IPS DF 4.7 (cell line): ENCODE results near the gene FUT4.
"Not testable (repeated sequence)": the region's sequence is repeated elsewhere in the genome, so short reads cannot be mapped to it uniquely, and the experiment has no call there.

Source experiments
- DNase-seq: peaks from one replicate; pipeline ENCODE4 v3.0.0-alpha.2; 2013; ENCODE audit warnings: low spot score; ENCODE audit errors: extremely low read depth

The FUT4 gene

DNA sequence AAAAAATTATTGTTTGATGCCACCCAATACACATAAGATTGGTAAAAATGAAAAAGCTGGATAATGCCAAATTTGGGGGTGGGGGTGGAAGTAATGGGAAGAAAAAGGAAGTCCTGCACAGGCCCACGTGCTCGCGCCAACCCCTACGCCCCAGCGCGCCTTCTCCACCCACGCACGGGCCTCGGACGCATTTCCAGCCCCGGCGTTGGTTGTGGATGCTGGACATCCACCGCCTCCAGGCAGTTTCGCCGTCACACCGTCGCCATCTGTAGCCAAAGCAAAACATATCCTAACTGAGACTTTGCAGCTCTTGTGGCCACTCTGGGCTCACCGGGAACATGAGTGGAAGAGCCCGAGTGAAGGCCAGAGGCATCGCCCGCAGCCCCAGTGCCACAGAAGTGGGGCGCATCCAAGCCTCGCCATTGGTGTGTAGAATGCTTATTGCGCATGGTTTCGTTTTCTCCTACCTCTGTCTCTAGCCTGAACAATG is 23.5 kb downstream of the FUT4 start, which contains the start of gene PIWIL4:
PIWIL4 (plus strand) TSS at position 188 of the 490 bp plus-strand sequence; CDS start at position 339, 151 bp downstream.
- DNase-seq: no peak

DNA sequence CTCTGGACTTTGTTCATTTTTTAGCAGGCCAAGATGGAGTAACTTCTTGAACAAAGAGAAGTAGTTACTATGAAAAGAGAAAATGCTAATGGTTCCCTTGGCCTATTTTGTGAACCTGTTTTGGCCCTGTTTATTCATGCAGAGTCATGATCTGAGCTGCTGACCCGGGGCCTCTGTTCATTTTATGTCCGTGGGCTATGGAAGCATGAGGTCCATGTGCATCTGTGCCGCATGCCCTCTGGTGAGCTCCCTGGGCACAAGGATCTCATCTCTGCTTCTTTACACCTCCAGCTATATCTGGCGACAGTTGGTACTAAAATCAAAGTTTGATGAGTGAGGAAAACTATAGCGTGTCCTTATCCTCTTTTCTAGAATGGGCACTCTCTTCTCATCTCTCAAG is 24.5 kb downstream of the FUT4 start:
- DNase-seq: no peak

DNA sequence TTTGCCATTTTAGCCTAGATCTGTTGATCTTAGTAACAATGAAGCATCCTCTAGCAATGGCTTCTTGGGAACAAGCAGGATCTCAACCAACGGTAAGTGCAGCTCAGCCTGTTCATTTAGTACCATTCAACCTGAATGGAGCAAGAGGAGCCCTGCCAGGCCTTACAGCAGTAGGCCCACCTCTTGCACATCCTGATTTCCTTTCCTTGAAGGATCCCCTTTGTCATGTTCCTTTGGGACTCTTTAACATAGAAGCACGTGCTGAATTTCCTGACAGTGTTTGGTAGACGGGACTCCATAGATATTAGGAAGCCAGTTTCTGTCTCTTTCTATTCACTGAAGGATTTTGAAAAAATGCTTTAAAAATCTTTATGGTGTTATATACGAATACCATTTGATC is 25.0 kb downstream of the FUT4 start:
- DNase-seq: no peak

DNA sequence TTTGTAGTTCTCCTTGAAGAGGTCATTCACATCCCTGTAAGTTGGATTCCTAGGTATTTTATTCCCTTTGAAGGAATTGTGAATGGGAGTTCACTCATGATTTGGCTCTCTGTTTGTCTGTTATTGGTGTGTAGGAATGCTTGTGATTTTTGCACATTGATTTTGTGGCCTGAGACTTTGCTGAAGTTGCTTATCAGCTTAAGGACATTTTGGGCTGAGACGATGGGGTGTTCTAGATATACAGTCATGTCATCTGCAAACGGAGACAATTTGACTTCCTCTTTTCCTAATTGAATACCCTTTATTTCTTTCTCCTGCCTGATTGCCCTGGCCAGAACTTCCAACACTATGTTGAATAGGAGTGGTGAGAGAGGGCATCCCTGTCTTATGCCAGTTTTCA is 29.3 kb downstream of the FUT4 start:
- not testable (repeated sequence) for DNase-seq

DNA sequence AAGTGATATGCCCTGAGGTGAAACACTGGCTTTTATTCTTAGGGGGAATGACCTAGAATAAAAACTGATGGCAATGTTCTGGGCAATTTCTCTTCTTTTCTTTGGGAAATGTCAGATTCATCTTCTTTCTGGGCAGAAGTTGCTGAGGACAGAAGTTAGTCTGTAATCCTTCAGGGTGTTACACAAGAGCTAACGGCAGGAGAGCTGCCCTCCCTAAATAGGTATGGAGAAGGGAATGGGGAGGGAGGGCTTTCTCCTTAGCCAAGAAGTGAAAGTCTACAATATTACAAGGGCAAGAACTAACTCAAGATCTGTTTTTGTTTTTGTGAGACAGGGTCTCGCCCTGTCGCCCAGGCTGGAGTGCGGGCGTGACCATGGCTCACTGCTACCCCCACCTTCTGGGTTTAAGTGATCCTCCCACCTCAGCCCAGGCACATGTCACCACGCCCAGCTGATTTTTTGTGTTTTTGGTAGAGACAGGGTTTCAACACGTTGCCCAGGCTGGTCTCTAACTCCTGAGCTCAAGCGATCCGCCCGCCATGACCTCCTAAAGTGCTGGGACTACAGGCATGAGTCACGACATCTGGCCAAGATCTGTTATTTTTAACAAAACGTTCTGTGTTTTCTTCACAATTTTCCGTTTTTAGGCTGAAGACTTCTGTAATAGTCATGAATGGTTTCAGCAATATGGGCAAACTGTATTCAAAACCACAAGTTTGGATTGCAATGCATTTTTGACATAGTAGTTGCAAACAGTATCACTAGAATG is 30.7 kb downstream of the FUT4 start:
- DNase-seq: no peak

DNA sequence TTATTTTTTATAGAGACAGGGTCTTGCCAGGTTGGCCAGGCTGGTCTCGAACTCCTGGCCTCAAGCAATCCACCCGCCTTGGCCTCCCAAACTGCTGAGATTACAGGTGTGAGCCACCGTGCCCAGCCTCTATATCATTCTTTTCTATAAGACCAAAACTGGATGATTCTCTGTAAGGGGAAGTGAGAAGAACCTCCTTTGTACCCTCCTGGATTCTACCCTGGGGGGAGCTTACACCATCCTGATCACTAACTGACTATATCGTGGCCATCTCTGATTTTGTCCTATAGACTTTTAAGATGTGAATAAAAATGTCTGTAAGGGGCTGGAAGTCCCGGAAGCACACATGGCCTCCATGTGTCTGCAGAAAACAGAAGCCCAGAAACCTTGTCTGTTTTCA is 32.6 kb downstream of the FUT4 start:
- DNase-seq: no peak

DNA sequence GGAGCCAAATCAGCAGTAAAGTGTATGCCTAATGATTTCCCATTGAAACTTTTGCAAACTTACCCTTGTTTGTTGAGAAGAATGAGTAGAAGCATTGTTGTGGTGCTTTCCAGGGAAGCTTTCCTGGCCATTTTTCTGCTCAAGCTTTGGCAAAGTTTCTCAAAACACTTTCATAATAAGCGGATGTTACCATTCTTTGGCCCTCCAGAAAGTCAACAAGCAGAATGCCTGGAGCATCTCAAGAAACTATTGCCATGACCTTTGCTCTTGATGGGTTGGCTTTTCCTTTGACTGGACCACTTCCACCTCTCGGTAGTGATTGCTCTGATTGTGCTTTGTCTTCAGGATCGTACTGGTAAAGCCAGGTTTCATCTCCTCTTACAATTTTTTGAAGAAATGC is 34.1 kb downstream of the FUT4 start:
- DNase-seq: no peak

DNA sequence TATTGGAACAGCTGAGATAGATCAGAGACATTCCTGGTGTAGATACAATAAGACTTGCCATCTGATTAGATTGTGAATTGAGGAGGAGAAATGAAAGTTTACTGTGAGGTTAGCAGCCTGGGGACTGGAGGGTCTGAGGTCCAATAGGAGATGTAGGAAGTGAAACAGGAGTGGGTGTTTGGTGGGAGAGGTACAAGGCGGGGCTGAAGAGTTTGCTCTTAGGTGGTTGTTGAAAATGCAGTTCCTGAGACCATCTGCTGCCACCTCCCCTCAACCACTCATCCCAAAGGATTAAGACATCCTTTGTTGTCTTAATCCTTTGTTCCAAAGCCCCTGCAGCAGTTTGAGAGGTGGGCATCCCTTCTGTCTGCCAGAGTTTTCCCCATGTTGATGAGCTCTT is 38.2 kb downstream of the FUT4 start:
- DNase-seq: no peak

DNA sequence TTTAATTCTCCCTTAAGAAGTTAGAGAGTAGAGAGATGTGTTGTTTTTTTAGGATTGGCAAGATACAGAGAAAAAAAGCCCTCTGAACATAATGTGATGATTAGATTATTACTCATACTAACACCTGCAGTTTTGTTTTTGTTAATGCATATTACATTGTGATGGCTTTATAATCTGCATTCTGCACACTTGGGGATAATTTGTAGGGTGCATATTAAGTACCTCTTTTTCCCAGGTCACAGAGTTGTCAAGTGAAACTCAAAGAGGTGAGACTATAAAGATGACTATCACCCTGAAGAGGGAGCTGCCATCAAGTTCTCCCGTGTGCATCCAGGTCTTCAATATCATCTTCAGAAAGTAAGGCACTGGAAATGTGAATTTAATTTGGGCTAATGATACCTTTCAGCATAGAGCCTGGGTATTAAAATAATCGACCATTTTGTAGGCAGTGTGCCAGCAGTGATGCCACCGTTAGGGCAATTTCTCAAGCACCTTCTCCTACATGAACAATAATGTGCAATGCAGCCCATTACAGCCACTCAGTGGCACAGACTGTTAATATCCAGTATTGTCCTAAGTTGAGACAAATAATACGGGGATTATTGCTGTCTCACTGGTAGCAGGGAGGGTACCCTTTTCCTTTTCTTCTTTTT is 39.6 kb downstream of the FUT4 start:
- no peak for DNase-seq

DNA sequence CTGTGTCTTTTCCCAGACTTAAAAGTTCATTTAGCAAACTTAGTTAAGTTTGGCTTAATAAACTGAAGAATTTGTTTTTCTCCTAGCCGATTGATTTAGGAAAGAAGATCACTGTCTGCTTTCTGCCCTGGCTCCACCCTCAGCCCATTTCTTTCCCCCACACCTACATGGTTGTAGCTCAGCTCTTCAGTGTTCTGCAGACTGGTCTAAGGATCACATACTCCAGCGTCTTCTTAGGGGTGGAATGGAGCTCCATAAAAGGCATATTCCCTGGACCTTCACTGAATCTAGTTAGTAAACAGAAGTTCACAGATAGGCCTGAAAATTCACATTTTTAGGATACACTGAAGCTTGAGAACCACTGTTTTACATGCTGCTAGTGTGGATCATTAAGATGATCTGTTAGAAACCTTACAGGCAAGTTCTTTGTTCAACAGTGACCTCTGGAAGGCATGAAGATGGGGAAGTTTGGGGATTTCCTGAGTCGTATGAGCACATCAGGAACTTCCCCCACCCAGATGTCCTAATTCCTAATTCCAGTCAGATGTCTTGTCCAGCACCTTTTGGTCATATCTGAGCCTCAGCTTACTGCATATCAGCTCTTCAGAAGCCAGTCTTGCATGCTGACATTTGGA is 40.3 kb downstream of the FUT4 start:
- no peak for DNase-seq

DNA sequence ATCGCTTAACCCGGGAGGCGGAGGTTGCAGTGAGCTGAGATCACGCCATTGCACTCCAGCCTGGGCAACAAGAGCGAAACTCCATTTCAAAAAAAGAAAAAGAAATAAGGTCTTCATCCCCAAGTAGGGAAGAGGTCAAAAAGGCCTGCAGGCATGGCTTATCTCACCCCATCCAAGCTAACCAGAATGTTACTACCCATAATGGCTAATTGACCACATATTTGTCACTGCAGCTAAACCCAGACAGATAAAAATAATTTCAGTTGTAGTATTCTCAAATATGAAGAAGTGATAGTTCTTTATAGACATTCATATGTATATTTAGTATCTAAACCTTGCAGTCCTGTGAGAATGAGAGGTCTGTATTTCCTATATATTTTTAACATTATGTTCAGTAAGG is 41.3 kb downstream of the FUT4 start:
- DNase-seq: no peak

DNA sequence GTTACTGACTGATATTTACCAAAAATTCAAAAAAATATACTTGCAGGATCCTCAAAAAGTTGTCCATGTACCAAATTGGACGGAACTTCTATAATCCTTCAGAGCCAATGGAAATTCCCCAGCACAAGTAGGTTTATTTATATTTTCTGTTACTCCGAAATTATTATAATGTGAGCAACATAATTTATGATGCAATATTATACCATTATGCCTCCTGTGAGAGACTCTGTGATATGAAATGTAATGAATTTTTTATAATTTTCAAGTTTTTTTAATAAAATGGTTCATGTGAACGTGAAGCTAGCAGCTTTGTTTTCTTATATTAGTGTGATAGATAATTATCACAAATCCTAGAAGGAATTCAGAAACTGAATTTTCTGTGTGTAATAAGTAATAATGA is 41.7 kb downstream of the FUT4 start:
- DNase-seq: no peak

DNA sequence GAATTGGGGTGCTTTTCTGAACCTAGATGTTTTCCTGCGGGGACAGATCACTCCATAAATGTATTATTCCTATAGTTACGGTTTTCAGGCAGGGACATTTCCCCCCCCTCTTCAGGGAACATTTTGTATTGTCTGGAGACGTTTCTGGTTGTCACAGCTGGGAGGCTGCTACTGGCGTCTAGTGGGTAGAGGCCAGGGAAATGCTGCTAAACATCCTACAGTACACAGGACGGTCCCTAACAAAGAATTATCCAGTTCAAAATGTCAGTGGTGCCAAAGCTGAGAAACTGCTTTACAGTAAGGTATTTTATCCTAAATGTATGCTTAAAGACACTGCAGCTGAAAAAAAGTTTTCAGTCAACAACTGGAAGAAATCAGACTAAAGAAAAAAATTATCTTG is 42.8 kb downstream of the FUT4 start:
- DNase-seq: no peak

DNA sequence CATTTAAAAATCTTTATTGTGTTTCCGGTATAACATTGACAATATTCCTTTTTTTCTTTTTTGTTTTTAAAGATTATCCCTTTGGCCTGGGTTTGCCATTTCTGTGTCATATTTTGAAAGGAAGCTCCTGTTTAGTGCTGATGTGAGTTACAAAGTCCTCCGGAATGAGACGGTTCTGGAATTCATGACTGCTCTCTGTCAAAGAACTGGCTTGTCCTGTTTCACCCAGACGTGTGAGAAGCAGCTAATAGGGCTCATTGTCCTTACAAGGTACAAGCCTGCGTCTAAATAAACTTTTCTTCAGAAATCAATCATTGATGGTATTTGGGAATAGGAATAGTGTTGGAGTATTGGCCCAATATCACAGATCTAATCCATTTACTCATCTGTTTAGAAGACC is 43.3 kb downstream of the FUT4 start:
- no peak for DNase-seq

DNA sequence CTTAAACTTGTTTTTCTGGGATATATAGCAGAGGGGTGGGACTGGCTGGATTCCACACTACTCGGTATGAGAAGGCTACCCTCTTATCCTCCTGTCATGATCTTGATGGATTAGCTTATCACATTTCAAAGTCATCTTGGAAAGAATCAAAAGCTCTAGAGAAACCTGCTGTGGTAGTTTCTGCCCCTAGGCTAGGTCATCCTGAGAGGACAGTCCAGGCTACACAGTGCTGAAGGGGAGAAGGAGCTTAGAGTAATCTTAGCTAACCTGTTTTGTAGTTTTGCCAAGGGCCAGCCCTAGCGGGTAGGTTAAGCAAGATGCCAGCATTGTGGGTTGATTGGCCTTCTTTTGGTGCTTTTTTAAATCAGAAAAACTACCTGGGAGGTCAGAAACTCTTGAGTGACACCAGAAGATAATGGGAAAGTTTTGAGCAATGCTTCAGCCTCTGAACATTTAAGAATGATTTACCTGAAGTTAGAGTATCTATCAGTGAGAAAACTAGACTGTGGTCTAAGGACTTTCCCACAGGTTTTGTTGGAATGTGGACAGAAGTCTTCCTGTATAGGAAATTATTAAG is 44.7 kb downstream of the FUT4 start:
- no peak for DNase-seq

DNA sequence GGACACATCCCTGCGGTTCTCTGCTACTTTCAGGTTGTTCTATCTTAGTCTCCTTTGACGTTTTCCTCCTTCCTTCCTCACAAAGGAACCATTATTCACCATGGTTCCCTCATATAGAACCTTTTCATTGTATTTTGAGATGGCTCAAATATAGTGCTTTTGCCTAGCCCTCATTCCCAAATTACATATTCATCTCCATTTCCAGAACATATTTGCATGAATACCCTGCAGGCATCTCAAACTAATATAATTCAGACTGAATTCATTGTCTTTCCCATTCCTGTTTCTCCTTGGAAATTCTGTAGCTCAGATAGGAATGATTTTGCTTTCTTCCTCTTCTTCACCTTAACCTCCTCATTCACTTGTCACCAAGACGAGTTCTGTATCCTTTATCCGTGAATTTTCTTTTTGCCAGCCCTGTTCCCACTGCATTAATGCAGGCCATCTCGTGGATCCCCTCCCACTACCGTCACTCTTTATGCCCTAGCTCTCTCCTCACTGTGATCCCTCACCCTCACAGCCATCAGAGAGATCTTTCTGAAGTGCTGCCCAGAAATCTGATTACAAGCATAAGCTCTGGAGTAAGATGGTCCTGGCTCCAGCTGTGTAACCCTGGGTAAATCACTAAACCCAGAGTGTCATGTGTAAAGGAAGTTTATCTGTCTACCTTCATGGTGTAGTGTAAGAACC is 46.8 kb downstream of the FUT4 start:
- DNase-seq: no peak

DNA sequence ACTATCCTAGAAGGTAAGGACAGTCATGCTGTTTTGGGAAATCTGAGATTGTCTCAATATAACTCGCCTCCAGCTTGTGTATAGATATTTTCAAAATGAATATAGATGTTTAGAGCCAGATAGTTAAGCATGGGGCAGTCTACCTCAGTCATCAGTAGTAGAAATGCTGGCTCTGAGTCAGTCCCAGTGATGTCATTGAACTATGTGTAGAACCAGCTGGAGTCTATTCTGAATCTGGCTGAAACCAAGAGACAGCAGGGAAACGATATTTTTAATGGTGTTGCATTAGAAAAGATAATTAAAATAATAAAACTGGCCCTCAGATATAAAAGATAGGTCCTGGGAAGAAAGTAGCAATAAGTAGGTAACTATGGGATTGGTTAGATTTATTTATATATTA is 49.3 kb downstream of the FUT4 start:
- DNase-seq: no peak

DNA sequence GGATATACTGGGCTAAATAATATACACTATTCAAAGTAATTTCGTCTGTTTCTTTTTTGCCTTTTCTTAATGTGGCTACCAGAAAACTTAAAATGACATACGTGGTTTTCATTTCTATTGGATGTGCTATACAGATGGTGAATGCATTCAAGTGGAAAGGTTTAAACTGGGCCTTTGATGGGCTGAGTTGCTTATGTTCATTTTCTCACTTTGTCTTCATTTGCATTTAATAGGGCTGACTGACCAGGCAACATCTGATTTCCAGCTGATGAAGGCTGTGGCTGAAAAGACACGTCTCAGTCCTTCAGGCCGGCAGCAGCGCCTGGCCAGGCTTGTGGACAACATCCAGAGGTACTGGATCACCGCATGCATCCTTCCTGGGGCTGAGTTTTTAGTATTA is 51.4 kb downstream of the FUT4 start:
- no peak for DNase-seq

DNA sequence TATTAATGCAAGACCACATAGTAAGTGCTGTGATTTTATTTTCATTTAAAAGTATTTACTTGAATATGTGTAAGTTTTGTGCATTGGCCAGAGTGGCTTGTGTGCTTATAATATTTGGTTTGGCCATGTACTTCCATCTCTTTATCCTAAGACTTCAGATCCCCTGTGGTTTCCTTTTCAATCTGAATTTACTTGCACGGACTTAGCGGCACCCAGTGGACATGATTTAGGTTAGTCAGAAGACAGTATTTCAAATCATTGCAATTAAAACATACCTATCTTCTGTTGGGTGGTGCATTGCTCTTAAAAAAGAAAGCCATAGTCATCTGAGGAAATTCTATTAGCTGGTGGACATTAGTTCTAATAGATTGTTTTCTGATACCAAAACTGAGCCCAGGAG is 54.2 kb downstream of the FUT4 start:
- no peak for DNase-seq
